HCT116 (cell line): ENCODE data around the gene MTHFR. TPM values are rescaled to one million over a fixed set of nuclear protein-coding genes. Genes with fewer than 3 reads are reported as not detected.

Experiments used
- ATAC-seq: fragments of 200-7000 bp; cut with Tn5 transposase; 2 replicates; pipeline ENCODE4 v1.9.1; 2020; ENCODE audit warnings: mild to moderate bottlenecking, moderate library complexity
- BruUV-seq: library from RNA; stranded (reverse); fragments of 400-500 nt; replicated peaks from 2 replicates; lab custom pipeline; 2021; lab: Mats Ljungman, UMichigan
- CTCF ChIA-PET: fragments of 300-600 bp; sonication (Branson Sonifier 250); formaldehyde crosslinking; loops from one replicate; lab custom pipeline; 2021; ENCODE audit warnings: antibody characterized with exemption; lab: Charles Lee
- POLR2A ChIA-PET: fragments of 300-600, 350-600 bp; sonication (Branson Sonifier 250); formaldehyde crosslinking; loops from one replicate; lab custom pipeline; 2021; ENCODE audit warnings: antibody characterized with exemption; lab: Charles Lee
- RAD21 ChIA-PET, 2 experiments: fragments of 300-600 bp; sonication (Branson Sonifier 250); formaldehyde crosslinking; loops; one replicate each; lab custom pipeline; 2023; ENCODE audit warnings: low total read pairs in 2 of 2; ENCODE audit not compliant: uncharacterized antibody in 2 of 2, unreplicated experiment in 2 of 2, low non-redundant PET in 1 of 2; lab: Charles Lee
- DNase-seq: peaks from one replicate; pipeline ENCODE4 v3.0.0-alpha.2; 2010; ENCODE audit warnings: low read depth, low spot score
- H2AFZ ChIP-seq: fragments of 200-600 bp; shearing (Covaris generic), sonication (generic); 2 replicates; pipeline ENCODE4 v1.6.1; 2017; ENCODE audit warnings: low read depth, mixed run types, mixed read lengths, antibody characterized with exemption, low read length; ENCODE audit not compliant: poor library complexity, severe bottlenecking
- H3K27ac ChIP-seq: 2 replicates; pipeline ENCODE4 v1.5.1; 2012; ENCODE audit warnings: low read depth, low read length
- H3K27me3 ChIP-seq: fragments of 200-600 bp; sonication (generic); 2 replicates; pipeline ENCODE4 v1.6.1; 2016; ENCODE audit warnings: mixed run types, low read length, mixed read lengths; ENCODE audit not compliant: insufficient read depth
- H3K36me3 ChIP-seq, 2 experiments: fragments of 200-500 bp in 1 of 2; fragments of 200-600 bp in 1 of 2; sonication (Bioruptor generic) in 1 of 2; sonication (generic) in 1 of 2; 2 replicates each; pipeline versions ENCODE4 v1.5.1 to v1.6.1; 2014 to 2016; ENCODE audit warnings: low read length in 2 of 2, inconsistent platforms in 1 of 2, mixed read lengths in 1 of 2, mixed run types in 1 of 2; ENCODE audit not compliant: insufficient read depth in 2 of 2, control insufficient read depth in 1 of 2
- H3K4me1 ChIP-seq, 2 experiments: fragments of 200-600 bp in 1 of 2; sonication (generic) in 1 of 2; 2 replicates each; pipeline versions ENCODE4 v1.5.1 to v1.6.1; 2012 to 2017; ENCODE audit warnings: low read length in 2 of 2, inconsistent platforms in 1 of 2, mild to moderate bottlenecking in 1 of 2, mixed read lengths in 1 of 2, mixed run types in 1 of 2, moderate library complexity in 1 of 2; ENCODE audit not compliant: insufficient read depth in 2 of 2, control insufficient read depth in 1 of 2
- H3K4me2 ChIP-seq: fragments of 200-600 bp; sonication (generic); 2 replicates; pipeline ENCODE4 v1.6.1; 2017; ENCODE audit warnings: mixed run types, low read length, mixed read lengths
- H3K4me3 ChIP-seq, 2 experiments: fragments of 200-600 bp in 1 of 2; sonication (generic) in 1 of 2; replicated peaks in 1 of 2; 2 replicates each; pipeline ENCODE4 v1.5.1; 2011 to 2016; ENCODE audit warnings: low read length in 2 of 2, control low read depth in 1 of 2, low read depth in 1 of 2, mild to moderate bottlenecking in 1 of 2, mixed read lengths in 1 of 2, mixed run types in 1 of 2
- H3K79me2 ChIP-seq: fragments of 200-600 bp; sonication (generic); 2 replicates; pipeline ENCODE4 v1.6.1; 2017; ENCODE audit warnings: mild to moderate bottlenecking, mixed run types, low read length, moderate library complexity, mixed read lengths; ENCODE audit not compliant: insufficient read depth
- H3K9ac ChIP-seq: fragments of 200-600 bp; sonication (generic); 2 replicates; pipeline ENCODE4 v1.6.1; 2016; ENCODE audit warnings: low read length, mixed read lengths
- H3K9me2 ChIP-seq: fragments of 200-600 bp; sonication (generic), shearing (Covaris generic); 2 replicates; pipeline ENCODE4 v1.6.1; 2017; ENCODE audit warnings: mixed run types, mild to moderate bottlenecking, moderate library complexity; ENCODE audit not compliant: insufficient read depth
- H3K9me3 ChIP-seq, 2 experiments: fragments of 200-500 bp in 1 of 2; fragments of 200-600 bp in 1 of 2; sonication (Bioruptor generic) in 1 of 2; sonication (generic) in 1 of 2; 2 replicates each; pipeline ENCODE4 v1.6.1; 2014 to 2017; ENCODE audit warnings: low read length in 2 of 2, mixed read lengths in 2 of 2, inconsistent platforms in 1 of 2, low read depth in 1 of 2, mild to moderate bottlenecking in 1 of 2, mixed run types in 1 of 2, moderate library complexity in 1 of 2; ENCODE audit not compliant: control insufficient read depth in 1 of 2, insufficient read depth in 1 of 2
- H4K20me1 ChIP-seq: fragments of 200-600 bp; sonication (generic), shearing (Covaris generic); 2 replicates; pipeline ENCODE4 v1.6.1; 2017; ENCODE audit warnings: mixed run types, mild to moderate bottlenecking, moderate library complexity; ENCODE audit not compliant: insufficient read depth
- CEBPB ChIP-seq: IDR thresholded peaks from 2 replicates; pipeline ENCODE4 v1.6.1; 2012; ENCODE audit warnings: low read depth
- ELF1 ChIP-seq: IDR thresholded peaks from 2 replicates; pipeline ENCODE4 v1.6.1; 2012; ENCODE audit warnings: low read depth, borderline replicate concordance
- EZH2 ChIP-seq: fragments of 200-600 bp; sonication (generic); IDR thresholded peaks from 2 replicates; pipeline ENCODE4 v1.6.1; 2017; ENCODE audit warnings: antibody characterized with exemption, mixed run types
- FOSL1 ChIP-seq: IDR thresholded peaks from 2 replicates; pipeline ENCODE4 v1.6.1; 2012; ENCODE audit warnings: low read depth
- JUND ChIP-seq: IDR thresholded peaks from 2 replicates; pipeline ENCODE4 v1.6.1; 2012
- MAX ChIP-seq: IDR thresholded peaks from 2 replicates; pipeline ENCODE4 v1.6.1; 2012
- POLR2A ChIP-seq: IDR thresholded peaks from 2 replicates; pipeline ENCODE4 v1.7.0; 2011; ENCODE audit warnings: borderline replicate concordance; ENCODE audit not compliant: insufficient read depth, insufficient read length; ENCODE audit errors: extremely low read depth
- SIN3A ChIP-seq: IDR thresholded peaks from 2 replicates; pipeline ENCODE4 v1.6.1; 2012; ENCODE audit warnings: low read depth
- YY1 ChIP-seq: IDR thresholded peaks from 2 replicates; pipeline ENCODE4 v1.6.1; 2011; ENCODE audit warnings: low read length, low read depth, moderate library complexity, mild to moderate bottlenecking; ENCODE audit not compliant: insufficient replicate concordance; ENCODE audit errors: extremely low read depth
- ZFX ChIP-seq: fragments of 450-650 bp; IDR thresholded peaks from 2 replicates; pipeline ENCODE4 v1.6.1; 2017
- ZNF274 ChIP-seq: fragments of 200-500 bp; sonication (Bioruptor generic); IDR thresholded peaks from 2 replicates; pipeline ENCODE4 v1.6.1; 2014; ENCODE audit warnings: mild to moderate bottlenecking, low read depth, low read length, inconsistent platforms
- intact Hi-C: fragments of 100-400 bp; cut with micrococcal nuclease; formaldehyde crosslinking; loops from 2 replicates; pipeline ENCODE4 v1.10.0; 2022
- total RNA-seq: library from RNA; stranded (reverse); gene quantifications from one replicate; pipeline ENCODE4 v1.2.1, GENCODE V29; 2021; ENCODE audit not compliant: unreplicated experiment

The MTHFR gene
- total RNA-seq, 1 experiment from 2014 or later, result 20.9 TPM

GRCh38 chr1:11813021-11813420 lies 7.3 kb upstream of the MTHFR start:
- TF ChIP-seq CEBPB (no peak), ZFX (no peak)
- Histone ChIP-seq H2AFZ (no peak overlapping the region), H3K4me3 (no peak overlapping the region), H3K27me3 (no peaks in the 10 kb centered on the region), H3K36me3 (peaks cover 12 to 15% of the 10 kb centered on the region in 2 experiments; a peak in 2 of 4 replicates), H3K4me2 (no peak overlapping the region), H3K9ac (no peak overlapping the region), H3K4me1 (no peaks in the 10 kb centered on the region), H3K9me3 (no peaks in the 10 kb centered on the region), H4K20me1 (no peaks in the 10 kb centered on the region), H3K27ac (no peak overlapping the region), H3K79me2 (peaks cover 3% of the 10 kb centered on the region; the same call in 1 of the 2 replicates), H3K9me2 (no peaks in the 10 kb centered on the region)
- ChIA-PET RAD21 (no interaction called here), CTCF (no interaction called here), POLR2A (no interaction called here)
- ATAC-seq, result no peak
- no TSS peak for BruUV-seq
- intact Hi-C loops, result no loop called here
- DNase-seq, result no peak

GRCh38 chr1:11807133-11807532 lies 1.4 kb upstream of the MTHFR start:
- BruUV-seq, result no TSS peak
- H3K4me2 ChIP-seq, result peak overlapping the region; percentile 94
- peaks cover 25 to 44% of the 10 kb centered on the region in 2 experiments for H3K4me1 ChIP-seq
- intact Hi-C loops, result no loop called here
- ChIA-PET RAD21 (no interaction called here), POLR2A (interaction anchor here (1.0 to 2.4 kb wide), 3 partner anchors 12 to 102 kb away, joined by 3 to 24 read pairs (median 4); no protein-coding TSS in a partner anchor), CTCF (interaction anchor here (1.5 kb wide), 1 partner anchor 23 kb away, joined by 4 read pairs; no protein-coding TSS in a partner anchor)
- no peak for ATAC-seq
- H3K27ac ChIP-seq, result peak overlapping the region; percentile 89; the same call in 1 of the 2 replicates
- peak overlapping the region; percentile 58 to 77 for H3K4me3 ChIP-seq
- no peaks in the 10 kb centered on the region for H3K27me3 ChIP-seq
- H3K79me2 ChIP-seq, result peaks cover 15% of the 10 kb centered on the region
- no peak for DNase-seq
- H3K9ac ChIP-seq, result peak overlapping the region; percentile 61
- H3K9me2 ChIP-seq, result no peaks in the 10 kb centered on the region
- no peaks in the 10 kb centered on the region for H4K20me1 ChIP-seq
- no peaks in the 10 kb centered on the region for H3K9me3 ChIP-seq
- H3K36me3 ChIP-seq, result peaks cover 4 to 5% of the 10 kb centered on the region in 2 experiments; a peak in 2 of 4 replicates
- TF ChIP-seq POLR2A (no peak), EZH2 (no peak), ZNF274 (no peak), JUND (no peak), YY1 (no peak), ELF1 (no peak), MAX (no peak), FOSL1 (no peak), SIN3A (no peak)
- no peak overlapping the region for H2AFZ ChIP-seq
